Ammon's horn (tissue), 1 donor: ENCODE measurements around the gene SLC12A6.
"Not testable (repeated sequence)": the region's sequence is repeated elsewhere in the genome, so short reads cannot be mapped to it uniquely, and the experiment has no call there.

Source experiments
- DNase-seq: peaks from one replicate; pipeline ENCODE4 v3.0.0-alpha.2; 2016; ENCODE audit warnings: low spot score

Gene SLC12A6

GRCh38 chr15:34357653-34358052 lies 20.1 kb upstream of the SLC12A6 start:
- no peak for DNase-seq

GRCh38 chr15:34355241-34355640 lies 17.7 kb upstream of the SLC12A6 start:
- no peak for DNase-seq

- no peak for DNase-seq
Observed at GRCh38 chr15:34354286-34354685, 16.7 kb upstream of the SLC12A6 start.

DNA sequence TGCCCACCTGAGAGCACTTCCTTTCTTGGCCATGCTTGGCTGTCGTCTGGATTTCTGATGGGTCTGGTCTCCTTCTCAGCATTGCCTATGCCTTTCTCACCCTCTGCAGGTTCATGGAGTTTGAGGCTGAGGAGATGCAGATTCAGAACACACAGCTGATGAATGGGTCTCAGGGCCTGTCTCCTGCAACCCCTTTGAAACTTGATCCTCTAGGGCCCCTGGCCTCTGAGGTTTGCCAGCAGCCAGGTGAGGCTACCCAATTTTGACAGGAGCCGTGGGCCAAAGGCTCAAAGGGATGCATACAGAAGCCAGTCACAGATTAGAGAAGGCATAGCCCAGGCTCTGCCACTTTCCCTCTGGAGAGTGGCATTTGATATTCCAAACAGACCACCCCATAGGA lies 16.0 kb upstream of the SLC12A6 start:
- DNase-seq = no peak

DNA sequence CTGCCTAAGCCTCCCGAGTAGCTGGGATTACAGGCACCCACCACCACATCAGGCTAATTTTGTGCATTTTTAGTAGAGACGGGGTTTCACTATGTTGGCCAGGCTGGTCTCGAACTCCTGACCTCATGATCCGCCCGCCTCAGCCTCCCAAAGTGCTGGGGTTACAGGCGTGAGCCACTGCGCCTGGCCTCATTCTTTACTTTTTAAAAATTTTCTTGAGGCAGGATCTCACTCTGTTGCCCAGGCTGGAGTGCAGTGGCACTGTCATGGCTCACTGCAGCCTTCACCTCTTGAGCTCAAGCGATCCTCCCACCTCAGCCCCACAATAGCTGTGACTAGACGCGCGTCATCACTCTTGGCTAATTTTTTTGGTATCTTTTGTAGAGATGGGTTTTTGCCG lies 15.4 kb upstream of the SLC12A6 start:
- DNase-seq = not testable (repeated sequence)

GRCh38 chr15:34349769-34350168 lies 12.2 kb upstream of the SLC12A6 start:
- no peak for DNase-seq

DNA sequence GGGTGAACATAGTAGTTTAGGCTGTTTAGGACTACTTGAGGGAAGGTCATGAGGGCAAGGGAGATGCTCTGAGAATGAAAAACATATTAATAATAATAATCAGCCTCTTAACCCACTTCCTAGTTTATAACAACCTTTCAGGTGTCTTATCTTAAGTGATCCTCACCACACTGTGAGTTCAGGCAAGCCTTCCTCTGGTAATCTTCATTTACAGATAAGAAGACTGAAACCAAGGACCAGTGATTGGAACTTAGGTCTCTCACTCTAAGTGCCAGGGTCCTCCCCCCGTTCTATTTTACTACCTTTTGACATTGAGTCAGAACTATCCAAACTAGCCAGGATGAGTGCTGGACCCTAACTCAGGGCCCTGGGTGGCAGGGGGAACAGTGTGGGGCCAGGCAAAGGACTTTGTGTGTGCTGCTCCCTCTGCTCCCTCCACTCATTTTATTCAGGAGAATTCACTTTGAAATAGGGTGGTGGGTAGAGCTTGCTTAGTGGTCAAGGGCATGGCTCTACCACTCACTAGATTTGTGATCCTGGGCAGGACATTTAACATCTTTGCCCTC lies 11.2 kb upstream of the SLC12A6 start:
- no peak for DNase-seq

GRCh38 chr15:34347951-34348638 lies 10.5 kb upstream of the SLC12A6 start:
- DNase-seq = no peak

GRCh38 chr15:34342737-34343575 lies 5.4 kb upstream of the SLC12A6 start, which contains the start of the genes NOP10 and NUTM1:
NOP10 (minus strand) TSS chr15:34343136; CDS start chr15:34343073, 63 bp downstream.
NUTM1 (plus strand) TSS chr15:34343315; CDS start chr15:34343697, 382 bp downstream.
- peak; percentile 96 for DNase-seq

- not testable (repeated sequence) for DNase-seq
Observed at GRCh38 chr15:34342213-34342736, 4.7 kb upstream of the SLC12A6 start.

- no peak for DNase-seq
Observed at GRCh38 chr15:34341381-34342212, 4.0 kb upstream of the SLC12A6 start.

DNA sequence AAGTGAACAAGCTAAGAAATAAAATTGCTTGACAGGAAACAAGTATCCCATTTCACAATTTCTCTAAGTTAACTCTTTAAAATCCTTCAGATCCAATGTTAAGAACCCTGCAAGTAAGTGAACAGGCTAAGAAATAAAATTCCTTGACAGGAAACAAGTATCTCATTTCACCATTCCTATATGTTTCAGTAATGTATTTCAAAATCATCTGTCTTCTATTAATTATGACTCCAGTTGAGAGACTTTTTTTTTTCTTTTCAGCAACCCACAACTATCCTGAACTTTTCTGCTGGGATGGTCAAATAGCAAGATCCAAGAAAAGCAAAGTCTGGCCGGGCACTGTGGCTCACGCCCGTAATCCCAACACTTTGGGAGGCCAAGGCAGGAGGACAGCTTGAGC lies 2.4 kb upstream of the SLC12A6 start:
- DNase-seq = no peak

DNA sequence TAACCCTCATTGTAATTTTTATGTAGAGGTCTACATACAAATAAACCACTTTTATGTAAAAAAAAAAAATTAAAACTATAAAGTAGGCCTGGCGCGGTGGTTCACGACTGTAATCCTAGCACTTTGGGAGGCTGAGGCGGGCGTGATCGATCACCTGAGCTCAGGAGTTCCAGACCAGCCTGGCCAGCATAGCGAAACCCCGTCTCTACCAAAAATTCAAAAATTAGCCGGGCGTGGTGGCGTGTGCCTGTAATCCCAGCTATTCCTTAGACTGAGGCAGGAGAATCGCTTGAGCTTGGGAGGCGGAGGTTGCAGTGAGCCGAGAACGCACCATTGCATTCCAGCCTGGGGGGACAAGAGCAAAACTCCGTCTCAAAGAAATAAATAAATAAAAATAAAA lies 766 bp upstream of the SLC12A6 start:
- DNase-seq = no peak

DNA sequence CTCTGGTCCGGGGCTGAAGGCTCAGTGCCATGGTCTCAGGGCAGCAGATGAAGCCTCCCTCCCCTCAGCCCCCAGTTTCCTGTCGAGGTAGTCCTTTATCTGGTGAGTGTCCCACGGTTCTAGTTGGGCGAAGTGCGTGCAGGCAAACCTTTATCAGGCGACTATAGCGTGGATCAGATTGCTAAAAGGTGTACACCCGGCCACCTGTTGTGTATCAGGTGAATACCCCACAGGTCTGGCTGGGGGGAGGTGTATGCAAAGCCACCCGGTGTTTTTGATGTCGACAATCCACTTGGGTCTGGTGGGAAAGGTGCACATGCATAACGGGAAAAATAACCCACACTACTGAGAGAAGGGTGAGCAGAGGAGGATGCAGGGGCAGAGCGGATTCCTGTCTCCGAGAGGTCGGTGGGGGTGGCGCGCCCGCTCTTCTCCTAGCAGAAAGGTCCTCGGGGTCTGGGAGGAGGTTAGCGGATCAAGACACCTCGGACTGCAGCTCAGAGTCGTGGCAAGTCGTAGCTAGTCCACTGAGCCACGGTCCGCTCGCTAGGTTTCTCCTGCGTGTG lies 507 bp downstream of the SLC12A6 start:
- DNase-seq = no peak

GRCh38 chr15:34336231-34336990 lies 1.2 kb downstream of the SLC12A6 start:
- DNase-seq = no peak

DNA sequence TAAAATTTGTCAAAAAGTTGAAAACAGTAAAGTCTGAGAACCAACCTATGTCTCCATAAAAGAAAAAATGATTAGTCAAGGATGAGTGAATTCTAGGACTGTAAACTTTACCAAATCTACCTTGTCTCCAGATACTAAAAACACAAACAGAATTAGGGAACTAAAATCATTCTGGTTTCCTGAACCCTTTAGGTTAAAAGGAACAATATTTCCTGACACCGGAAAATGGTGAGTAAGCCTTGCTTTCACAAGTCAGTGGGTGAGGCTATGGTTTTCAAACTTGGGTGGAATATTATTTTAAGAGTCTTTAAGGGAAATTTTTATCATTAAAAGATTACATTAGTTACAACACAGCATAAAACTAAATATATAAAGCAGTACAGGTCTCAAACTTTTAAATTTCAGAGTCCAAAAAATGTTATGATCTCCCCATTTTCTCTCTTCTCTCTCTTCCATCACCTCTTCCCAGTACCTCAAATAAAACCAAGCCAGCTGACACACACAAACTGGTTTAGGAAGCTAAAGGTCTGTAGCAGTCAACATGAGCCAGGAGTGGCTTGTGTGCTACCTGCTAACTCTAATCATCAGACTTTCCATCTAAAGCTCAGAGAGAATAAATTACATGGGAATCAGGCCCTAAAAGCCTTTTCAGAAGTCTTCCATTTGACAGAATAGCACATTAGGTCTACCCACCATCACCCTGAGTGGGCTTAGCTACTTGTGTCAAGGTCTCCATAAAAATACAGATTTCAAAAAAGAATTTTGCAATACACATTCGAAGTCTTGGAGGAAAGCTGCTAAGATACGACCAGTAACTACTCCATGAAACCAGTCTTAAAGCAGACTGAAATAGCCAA lies 2.2 kb downstream of the SLC12A6 start:
- DNase-seq = no peak

DNA sequence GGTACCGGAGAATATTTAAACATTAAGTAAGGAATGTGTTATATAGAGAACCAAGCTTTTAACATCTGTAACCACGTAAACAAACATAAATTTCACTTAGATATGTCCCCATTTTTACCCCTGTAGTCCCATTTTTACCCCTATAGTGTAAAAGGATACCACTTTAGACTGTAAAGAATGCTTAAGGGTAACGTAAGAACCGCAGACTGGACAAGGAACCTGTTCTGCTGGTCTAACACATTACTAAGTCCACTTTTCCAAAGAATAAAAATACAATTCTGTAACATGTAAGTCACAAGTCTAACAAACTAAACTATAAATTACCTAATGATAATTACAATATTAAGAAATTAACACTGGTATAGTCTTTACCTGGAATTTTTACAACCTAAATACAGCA lies 2.9 kb downstream of the SLC12A6 start:
- DNase-seq = no peak

- DNase-seq = no peak
Observed at GRCh38 chr15:34332553-34333120, 4.9 kb downstream of the SLC12A6 start.

- DNase-seq = no peak
Observed at GRCh38 chr15:34331809-34332208, 5.8 kb downstream of the SLC12A6 start.
